C4-2B (cell line): Measurements from ENCODE around the gene PPT2.

Experiments
- H3K27ac ChIP-seq: fragments of 450-650 bp; 2 replicates; pipeline ENCODE4 v1.5.1; 2017
- ZFX ChIP-seq: fragments of 450-650 bp; IDR thresholded peaks from 2 replicates; pipeline ENCODE4 v1.6.1; 2017
- TF ChIP-seq, protein P1 (sequence below): fragments of 450-650 bp; conservative IDR thresholded peaks from 2 replicates; pipeline ENCODE4 v1.5.1; 2017; ENCODE audit warnings: mild to moderate bottlenecking

The PPT2 gene

DNA sequence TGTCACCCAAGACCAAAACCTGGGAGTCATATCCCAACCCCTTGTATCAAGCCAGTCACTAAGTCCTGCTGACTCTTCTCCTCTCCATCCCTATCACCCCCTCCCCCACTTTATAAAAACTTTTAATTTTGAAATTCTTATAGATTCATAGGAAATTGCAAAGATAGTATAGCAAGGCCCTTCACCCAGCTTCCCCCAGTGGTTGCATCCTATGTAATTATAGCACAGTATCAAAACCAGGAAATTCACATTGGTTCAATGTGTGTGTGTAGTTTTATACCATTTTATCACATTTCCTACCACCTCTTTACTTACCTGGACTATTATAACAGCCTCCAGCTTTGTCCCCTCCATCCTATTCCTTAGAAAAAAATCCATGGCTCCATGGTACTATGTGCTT is 4.1 kb downstream of the PPT2 start:
- no peak for TF ChIP-seq ZFX
- TF ChIP-seq, protein P1, sequence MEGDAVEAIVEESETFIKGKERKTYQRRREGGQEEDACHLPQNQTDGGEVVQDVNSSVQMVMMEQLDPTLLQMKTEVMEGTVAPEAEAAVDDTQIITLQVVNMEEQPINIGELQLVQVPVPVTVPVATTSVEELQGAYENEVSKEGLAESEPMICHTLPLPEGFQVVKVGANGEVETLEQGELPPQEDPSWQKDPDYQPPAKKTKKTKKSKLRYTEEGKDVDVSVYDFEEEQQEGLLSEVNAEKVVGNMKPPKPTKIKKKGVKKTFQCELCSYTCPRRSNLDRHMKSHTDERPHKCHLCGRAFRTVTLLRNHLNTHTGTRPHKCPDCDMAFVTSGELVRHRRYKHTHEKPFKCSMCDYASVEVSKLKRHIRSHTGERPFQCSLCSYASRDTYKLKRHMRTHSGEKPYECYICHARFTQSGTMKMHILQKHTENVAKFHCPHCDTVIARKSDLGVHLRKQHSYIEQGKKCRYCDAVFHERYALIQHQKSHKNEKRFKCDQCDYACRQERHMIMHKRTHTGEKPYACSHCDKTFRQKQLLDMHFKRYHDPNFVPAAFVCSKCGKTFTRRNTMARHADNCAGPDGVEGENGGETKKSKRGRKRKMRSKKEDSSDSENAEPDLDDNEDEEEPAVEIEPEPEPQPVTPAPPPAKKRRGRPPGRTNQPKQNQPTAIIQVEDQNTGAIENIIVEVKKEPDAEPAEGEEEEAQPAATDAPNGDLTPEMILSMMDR = no peak
- H3K27ac ChIP-seq = no peak overlapping the region

DNA sequence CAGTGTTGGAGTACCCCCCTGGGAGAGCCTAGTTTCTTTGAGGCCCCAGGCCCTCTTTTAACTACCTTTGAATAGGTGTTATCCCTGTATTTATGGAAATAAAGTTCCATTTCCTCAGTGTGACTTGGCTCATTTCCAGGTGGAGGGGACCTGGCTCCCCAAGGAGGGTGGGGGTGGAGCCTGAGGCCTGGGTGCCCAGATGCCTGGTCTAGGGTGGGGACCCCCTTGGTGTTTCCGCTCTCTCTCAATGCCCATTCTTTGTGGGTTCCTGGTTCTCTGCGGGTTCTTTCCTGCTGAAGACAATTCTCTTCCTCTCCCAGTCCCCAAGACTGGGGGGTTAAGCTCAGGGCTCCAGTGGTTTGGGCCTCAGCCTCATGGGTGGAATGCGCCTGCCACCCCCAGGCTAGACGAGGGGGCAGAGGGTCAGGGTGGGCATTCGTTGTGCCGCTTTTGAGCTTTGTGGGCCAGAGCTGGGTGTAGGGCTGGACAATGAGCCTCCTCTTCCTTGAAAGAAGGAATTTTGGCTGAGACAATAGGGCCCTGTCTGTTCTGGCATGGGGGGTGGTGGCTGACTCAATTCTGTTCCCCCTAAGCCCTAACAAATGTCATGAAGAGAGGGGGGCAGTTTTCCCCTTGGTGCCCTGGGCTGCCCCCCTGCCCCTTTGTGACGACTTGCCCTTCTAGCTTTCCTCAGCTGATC is 9.8 kb downstream of the PPT2 start:
- TF ChIP-seq ZFX = no peak
- TF ChIP-seq, protein P1 = no peak
- H3K27ac ChIP-seq = no peak overlapping the region

DNA sequence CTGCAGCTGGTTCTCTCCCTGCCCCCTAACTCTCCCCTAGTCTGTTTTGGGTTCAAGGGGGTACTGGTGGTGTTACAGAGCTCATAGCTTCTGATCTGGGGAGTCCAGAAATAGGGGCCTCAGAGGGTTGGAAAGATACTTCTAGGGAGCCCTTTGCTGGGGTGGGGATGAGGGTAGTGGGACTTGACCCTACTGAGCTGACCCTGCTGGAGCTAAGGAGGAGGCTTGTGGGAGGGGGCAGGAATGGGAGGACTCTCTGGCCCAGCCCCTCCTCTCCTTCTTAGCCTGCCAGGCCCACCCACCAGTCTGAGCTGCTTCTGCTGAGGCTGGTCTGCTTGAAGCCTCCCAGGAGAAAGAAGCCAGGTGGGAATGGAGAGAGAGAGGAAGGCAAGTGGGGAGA is 10.4 kb downstream of the PPT2 start, which contains the start of gene EGFL8:
Gene EGFL8, plus strand, starts transcription at position 301 of the 400 bp plus-strand sequence. CDS start 1,571 bp downstream, outside the sequence.
- no peak within 1 kb of the TSS for H3K27ac ChIP-seq
- TF ChIP-seq, protein P1 = no peak
- TF ChIP-seq ZFX = no peak

DNA sequence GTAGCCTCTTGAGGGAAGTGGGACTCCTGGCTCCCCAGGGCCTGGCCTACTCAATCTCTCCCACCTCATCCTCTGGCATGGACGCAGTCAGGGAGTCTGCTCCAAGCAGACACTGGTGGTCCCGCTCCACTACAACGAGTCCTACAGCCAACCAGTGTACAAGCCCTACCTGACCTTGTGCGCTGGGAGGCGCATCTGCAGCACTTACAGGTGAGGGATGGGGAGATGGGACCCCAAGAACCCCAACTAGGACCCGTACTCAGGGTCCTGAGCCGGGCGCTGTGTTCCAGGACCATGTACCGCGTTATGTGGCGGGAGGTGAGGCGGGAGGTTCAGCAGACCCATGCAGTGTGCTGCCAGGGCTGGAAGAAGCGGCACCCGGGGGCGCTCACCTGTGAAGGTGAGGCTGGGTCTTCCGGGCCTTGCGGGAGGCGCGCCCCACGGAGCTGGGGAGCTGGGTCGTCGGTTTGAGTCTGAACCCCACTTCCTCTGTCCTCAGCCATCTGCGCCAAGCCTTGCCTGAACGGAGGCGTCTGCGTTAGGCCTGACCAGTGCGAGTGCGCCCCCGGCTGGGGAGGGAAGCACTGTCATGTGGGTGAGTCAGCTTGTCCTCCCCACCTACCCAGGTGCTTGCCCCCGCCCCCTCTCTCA is 12.6 kb downstream of the PPT2 start:
- TF ChIP-seq, protein P1 = no peak
- no peak for TF ChIP-seq ZFX
- no peak overlapping the region for H3K27ac ChIP-seq

DNA sequence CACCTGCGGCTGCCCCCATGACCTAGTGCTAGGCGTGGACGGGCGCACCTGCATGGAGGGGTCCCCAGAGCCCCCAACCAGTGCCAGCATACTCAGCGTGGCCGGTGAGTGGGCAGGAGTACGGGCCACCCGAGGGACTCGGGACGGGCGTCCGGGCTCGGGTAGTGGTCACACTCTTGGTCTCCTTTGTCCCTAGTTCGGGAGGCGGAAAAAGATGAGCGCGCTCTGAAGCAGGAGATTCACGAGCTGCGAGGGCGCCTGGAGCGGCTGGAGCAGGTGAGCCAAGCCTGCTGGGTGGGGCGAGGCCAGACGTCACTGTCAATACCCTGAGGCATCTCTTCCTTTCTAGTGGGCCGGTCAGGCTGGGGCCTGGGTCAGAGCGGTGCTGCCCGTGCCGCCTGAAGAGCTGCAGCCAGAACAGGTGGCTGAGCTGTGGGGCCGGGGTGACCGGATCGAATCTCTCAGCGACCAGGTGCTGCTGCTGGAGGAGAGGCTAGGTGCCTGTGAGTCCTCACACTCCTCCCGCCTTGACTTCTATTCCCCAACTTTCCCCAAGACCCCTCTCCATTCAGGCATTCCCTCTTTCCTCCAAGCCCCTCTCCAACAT is 13.3 kb downstream of the PPT2 start:
- H3K27ac ChIP-seq = no peak overlapping the region
- no peak for TF ChIP-seq ZFX
- TF ChIP-seq, protein P1 = no peak

DNA sequence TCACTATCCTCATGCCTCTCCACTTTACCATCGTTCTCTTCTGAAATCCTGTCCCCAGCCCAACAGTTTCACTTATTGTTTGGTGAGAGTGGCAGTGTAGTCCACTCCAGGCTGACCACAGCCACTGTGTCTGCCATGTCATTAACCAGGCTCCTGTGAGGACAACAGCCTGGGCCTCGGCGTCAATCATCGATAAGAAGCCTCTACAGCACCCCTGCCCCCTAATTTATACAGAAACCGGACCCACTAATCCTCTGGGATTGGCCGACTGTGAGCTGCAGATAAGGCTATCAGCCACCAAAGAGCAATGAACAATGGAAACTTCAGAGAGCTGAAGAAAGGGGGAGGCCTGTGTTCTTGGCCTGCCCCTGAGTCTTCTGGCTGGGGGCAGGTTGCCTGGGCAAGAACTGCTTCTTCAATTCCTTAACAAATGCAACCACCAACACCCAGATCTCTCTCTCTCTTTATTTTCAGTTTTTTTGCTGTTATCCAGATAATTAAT is 13.9 kb downstream of the PPT2 start:
- H3K27ac ChIP-seq = no peak overlapping the region

More for the DNA sequence above, 13.9 kb downstream of the PPT2 start:
- TF ChIP-seq ZFX = no peak
- TF ChIP-seq, protein P1 = no peak
